GM12872 (cell line): ENCODE data around the gene MLLT3.

Experiments used
- TF ChIP-seq, protein P1 (sequence below): IDR thresholded peaks from 3 replicates; pipeline ENCODE4 v1.5.1; 2011; ENCODE audit warnings: low read depth, mild to moderate bottlenecking, low read length, moderate library complexity; ENCODE audit not compliant: insufficient read depth

MLLT3 gene

DNA sequence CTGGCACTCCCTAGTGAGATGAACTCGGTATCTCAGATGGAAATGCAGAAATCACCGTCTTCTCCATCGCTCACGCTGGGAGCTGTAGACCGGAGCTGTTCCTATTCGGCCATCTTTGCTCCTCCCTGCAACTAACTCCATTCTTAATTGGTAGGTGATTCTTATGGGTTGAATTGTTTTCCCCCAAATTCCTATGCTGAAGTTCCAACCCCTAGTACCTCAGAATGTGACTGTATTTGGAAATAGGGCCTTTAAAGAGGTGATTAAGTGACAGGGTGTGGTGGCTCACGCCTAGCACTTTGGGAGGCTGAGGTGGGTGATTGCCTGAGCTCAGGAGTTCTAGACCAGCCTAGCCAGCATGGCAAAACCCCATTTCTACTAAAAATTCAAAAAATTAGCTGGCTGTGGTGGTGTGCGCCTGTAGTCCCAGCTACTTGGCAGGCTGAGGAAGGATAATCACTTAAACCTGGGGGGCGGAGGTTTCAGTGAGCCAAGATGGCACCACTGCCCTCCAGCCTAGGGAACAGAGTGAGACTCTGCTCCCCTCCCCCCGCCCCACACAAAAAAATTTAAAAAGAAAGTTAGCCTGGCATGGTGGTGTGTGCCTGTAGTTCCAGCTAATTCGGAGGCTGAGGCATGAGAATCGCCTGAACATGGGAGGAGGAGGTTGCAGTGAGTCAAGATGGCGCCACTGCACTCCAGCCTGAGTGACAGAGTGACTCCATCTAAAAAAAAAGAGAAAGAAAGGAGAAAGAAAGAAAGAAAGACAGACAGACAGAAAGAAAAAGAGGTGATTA is 36.6 kb upstream of the MLLT3 start:
- TF ChIP-seq, protein P1, sequence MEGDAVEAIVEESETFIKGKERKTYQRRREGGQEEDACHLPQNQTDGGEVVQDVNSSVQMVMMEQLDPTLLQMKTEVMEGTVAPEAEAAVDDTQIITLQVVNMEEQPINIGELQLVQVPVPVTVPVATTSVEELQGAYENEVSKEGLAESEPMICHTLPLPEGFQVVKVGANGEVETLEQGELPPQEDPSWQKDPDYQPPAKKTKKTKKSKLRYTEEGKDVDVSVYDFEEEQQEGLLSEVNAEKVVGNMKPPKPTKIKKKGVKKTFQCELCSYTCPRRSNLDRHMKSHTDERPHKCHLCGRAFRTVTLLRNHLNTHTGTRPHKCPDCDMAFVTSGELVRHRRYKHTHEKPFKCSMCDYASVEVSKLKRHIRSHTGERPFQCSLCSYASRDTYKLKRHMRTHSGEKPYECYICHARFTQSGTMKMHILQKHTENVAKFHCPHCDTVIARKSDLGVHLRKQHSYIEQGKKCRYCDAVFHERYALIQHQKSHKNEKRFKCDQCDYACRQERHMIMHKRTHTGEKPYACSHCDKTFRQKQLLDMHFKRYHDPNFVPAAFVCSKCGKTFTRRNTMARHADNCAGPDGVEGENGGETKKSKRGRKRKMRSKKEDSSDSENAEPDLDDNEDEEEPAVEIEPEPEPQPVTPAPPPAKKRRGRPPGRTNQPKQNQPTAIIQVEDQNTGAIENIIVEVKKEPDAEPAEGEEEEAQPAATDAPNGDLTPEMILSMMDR: no peak

DNA sequence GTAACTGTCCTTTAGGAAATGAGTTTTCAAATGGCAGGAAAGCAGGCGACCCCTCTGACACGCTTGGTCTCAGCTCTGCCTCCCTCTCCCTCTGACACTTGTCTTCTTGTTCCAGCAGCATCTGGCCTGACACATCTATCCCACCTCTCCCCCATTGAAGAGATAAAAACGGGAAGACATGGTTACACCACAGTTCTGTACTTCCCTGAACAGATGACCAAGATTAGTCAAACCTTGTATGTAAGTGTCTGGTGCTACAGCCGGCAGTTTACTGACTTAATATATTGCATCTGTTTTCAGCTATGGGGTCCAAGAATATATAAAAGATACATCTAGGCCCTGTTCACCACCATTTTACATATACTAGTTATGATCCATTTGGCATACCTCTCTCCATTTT is 29.6 kb upstream of the MLLT3 start:
- TF ChIP-seq, protein P1: no peak

DNA sequence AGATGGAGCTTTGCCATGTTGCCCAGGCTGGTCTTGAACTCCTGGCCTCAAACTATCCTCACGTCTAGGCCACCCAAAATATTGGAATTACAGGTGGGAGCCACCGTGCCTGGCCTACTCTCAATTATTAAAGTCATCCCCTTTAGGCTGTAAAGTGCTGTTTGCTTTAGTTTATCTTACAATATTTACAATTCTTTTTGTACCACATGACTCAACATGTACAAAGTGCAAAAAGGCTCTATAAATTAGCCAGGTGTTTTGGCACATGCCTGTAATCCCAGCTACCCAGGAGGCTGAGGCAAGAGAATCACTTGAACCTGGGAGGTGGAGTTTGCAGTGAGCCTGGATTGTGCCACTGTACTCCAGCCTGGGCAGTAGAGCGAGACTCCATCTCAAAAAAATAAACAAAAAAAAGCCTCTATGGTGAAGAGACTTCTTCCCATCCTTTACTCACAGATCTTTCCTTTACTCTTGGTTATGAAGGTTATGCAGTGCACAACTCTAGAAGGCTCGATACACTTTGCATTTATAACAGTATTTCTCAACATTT is 28.5 kb upstream of the MLLT3 start:
- TF ChIP-seq, protein P1: no peak

DNA sequence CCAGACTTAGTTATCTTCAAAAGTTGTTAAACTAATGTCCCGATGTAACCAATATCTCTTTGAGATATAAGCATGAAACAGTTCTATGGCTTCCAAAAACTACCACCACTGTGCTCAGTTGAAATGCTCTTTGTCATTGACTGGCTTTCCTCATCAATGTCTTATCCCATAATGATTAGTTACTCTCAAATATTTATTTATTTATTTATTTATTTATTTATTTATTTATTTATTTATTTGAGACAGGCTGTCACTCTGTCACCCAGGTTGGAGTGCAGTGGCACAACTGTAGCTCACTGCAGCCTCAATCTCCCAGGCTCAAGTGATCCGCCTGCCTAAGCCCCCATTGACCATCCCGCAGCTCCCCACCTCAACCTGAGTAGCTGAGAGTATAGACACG is 28.0 kb upstream of the MLLT3 start:
- TF ChIP-seq, protein P1: no peak

DNA sequence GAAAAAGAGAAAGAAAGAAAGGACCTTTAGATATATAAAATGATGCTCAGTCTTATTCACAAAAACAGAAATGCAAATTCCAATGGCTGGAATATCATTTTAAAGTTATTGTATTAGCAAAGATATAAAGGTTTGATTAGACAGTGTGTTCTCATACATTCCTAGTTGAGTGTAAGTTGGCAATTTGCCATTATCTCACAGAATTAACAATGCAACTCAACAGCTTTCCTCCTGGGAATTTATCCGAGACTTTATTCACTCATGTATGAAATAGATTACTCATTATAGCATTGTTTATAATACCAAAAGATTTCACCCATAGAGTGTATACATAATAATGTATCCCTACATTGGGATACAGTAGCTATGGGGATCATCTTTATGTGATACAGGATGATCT is 27.1 kb upstream of the MLLT3 start:
- TF ChIP-seq, protein P1: no peak

DNA sequence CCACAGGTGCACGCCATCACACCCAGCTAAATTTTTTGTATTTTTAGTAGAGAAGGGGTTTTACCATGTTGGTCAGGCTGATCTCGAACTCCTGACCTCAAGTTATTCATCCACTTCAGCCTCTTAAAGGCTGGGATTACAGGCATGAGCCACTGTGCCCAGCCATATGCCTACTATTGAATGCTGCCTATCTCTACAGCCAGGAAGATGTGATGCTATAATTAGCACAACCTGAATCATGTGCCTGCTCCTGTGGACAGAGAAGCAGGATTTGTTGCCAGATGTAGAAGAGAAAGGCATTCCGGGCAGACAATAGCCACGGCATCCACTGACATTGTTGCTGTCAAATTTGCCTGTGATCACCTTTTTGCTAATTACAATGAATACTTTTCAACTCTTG is 24.4 kb upstream of the MLLT3 start:
- TF ChIP-seq, protein P1: no peak

DNA sequence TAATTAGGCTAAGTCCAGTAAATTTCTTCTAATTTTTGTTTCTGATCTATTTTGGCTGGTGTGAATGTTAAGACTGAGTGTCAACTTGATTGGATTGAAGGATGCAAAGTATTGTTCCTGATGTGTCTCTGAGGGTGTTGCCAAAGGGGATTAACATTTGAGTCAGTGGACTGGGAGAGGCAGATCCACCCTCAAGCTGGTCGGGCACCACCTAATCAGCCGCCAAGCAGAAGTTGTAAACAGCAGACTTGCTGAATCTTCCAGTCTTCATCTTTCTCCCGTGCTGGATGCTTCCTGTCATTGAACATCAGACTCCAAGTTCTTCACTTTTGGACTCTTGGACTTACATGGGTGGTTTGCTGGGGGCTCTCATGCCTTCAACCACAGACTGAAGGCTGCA is 21.4 kb upstream of the MLLT3 start:
- TF ChIP-seq, protein P1: no peak
